Measurements from ENCODE around the gene SLC41A3.

SLC41A3 gene

GRCh38 chr3:126034481-126035361 lies 49.2 kb downstream of the SLC41A3 start:
- no peak for TF ChIP-seq CTCF (IDR thresholded peaks at IDR 0.05; ENCODE audit: low read length, missing control alignments)
- DNase-seq (ENCODE audit: low read depth), result no peak
- no peak overlapping the region for H3K4me3 ChIP-seq (replicated peaks; ENCODE audit: low read depth, low read length)

GRCh38 chr3:126033765-126034164 lies 50.2 kb downstream of the SLC41A3 start:
- no peak overlapping the region for H3K4me3 ChIP-seq (replicated peaks; ENCODE audit: low read depth, low read length)
- DNase-seq (ENCODE audit: low read depth), result no peak
- TF ChIP-seq CTCF (IDR thresholded peaks at IDR 0.05; ENCODE audit: low read length, missing control alignments), result no peak

GRCh38 chr3:126033051-126033745 lies 50.7 kb downstream of the SLC41A3 start:
- no peak for TF ChIP-seq CTCF (IDR thresholded peaks at IDR 0.05; ENCODE audit: low read length, missing control alignments)
- no peak overlapping the region for H3K4me3 ChIP-seq (replicated peaks; ENCODE audit: low read depth, low read length)
- DNase-seq (ENCODE audit: low read depth), result no peak

GRCh38 chr3:126031981-126032471 lies 51.9 kb downstream of the SLC41A3 start:
- H3K4me3 ChIP-seq (replicated peaks; ENCODE audit: low read depth, low read length), result no peak overlapping the region
- TF ChIP-seq CTCF (IDR thresholded peaks at IDR 0.05; ENCODE audit: low read length, missing control alignments), result no peak
- DNase-seq (ENCODE audit: low read depth), result no peak

- TF ChIP-seq CTCF (IDR thresholded peaks at IDR 0.05; ENCODE audit: low read length, missing control alignments), result no peak
- no peak overlapping the region for H3K4me3 ChIP-seq (replicated peaks; ENCODE audit: low read depth, low read length)
- DNase-seq (ENCODE audit: low read depth), result no peak
Measured at GRCh38 chr3:126030455-126030854, 53.5 kb downstream of the SLC41A3 start.

- TF ChIP-seq CTCF (IDR thresholded peaks at IDR 0.05; ENCODE audit: low read length, missing control alignments), result no peak
- no peak overlapping the region for H3K4me3 ChIP-seq (replicated peaks; ENCODE audit: low read depth, low read length)
- DNase-seq (ENCODE audit: low read depth), result no peak
Measured at GRCh38 chr3:126029241-126029640, 54.7 kb downstream of the SLC41A3 start.
